Stomach (tissue), 9 donors: ENCODE data around the gene P3H3. TPM values are rescaled to one million over a fixed set of nuclear protein-coding genes. Genes with fewer than 3 reads are reported as not detected.

Source experiments
- DNase-seq, 2 donors: peaks; one replicate each; pipeline versions ENCODE4 v3.0.0 to v3.0.0-alpha.2; 2013 to 2019
- H3K27ac ChIP-seq, 5 donors: fragments of 200-600 bp in 4 of 5; sonication (generic) in 4 of 5; one replicate each; pipeline ENCODE4 v1.5.1; 2013 to 2019; ENCODE audit warnings: mild to moderate bottlenecking in 1 of 5, moderate library complexity in 1 of 5
- H3K27me3 ChIP-seq, 3 donors: fragments of 200-600 bp; sonication (generic); one replicate each; pipeline ENCODE4 v1.5.1; 2017 to 2019; ENCODE audit warnings: mixed run types in 1 of 3
- H3K36me3 ChIP-seq, 4 donors: fragments of 200-600 bp; sonication (generic); 1 replicate in 3 of 4; 2 replicates in 1 of 4; pipeline ENCODE4 v1.5.1; 2016 to 2019
- H3K4me1 ChIP-seq, 4 donors: fragments of 200-600 bp; sonication (generic); one replicate each; pipeline ENCODE4 v1.5.1; 2016 to 2019
- H3K4me3 ChIP-seq, 4 donors: fragments of 200-600 bp; sonication (generic) in 3 of 4; one replicate each; pipeline ENCODE4 v1.5.1; 2016 to 2019; ENCODE audit warnings: mild to moderate bottlenecking in 1 of 4
- H3K9me3 ChIP-seq, 4 donors: fragments of 200-600 bp; sonication (generic); one replicate each; pipeline ENCODE4 v1.5.1; 2016 to 2019
- EP300 ChIP-seq: sonication (generic); formaldehyde crosslinking; IDR thresholded peaks from one replicate; pipeline ENCODE4 v1.6.1; 2017; ENCODE audit warnings: antibody characterized with exemption
- POLR2A ChIP-seq, 4 donors: fragments of 450-650 bp; IDR thresholded peaks; one replicate each; pipeline ENCODE4 v1.6.1; 2016; ENCODE audit warnings: antibody characterized with exemption in 4 of 4, control low read depth in 2 of 4, mild to moderate bottlenecking in 1 of 4, moderate library complexity in 1 of 4
- POLR2AphosphoS5 ChIP-seq, 3 donors: sonication (generic); formaldehyde crosslinking; IDR thresholded peaks; one replicate each; pipeline ENCODE4 v1.6.1; 2016; ENCODE audit warnings: antibody characterized with exemption in 3 of 3
- WGBS, 5 donors: extraction: QIAGEN DNeasy Blood & Tissue Kit in 3 of 5; methylation state at CpG; one replicate each; pipeline versions ENCODE4 v1.1.5 to v1.1.7; 2013 to 2018; 5-methylcytosine and 5-hydroxymethylcytosine counted together
- intact Hi-C: fragments of 100-400 bp; cut with DNase I; formaldehyde crosslinking; loops from one replicate; pipeline ENCODE4 v1.15.1; 2023; ENCODE audit warnings: low total_unique reads
- polyA plus RNA-seq, 3 donors: library from polyadenylated mRNA; stranded (reverse); fragments of 200-250 nt; gene quantifications; one replicate each; pipeline ENCODE4 v1.2.3, GENCODE V29; 2013
- total RNA-seq, 5 donors: library from RNA; depleted of rRNA; stranded (reverse); fragments of >200 nt; gene quantifications; one replicate each; pipeline versions ENCODE4 v1.1.0 to v1.2.3, GENCODE V29; 2014 to 2016
- TF ChIP-seq, protein P1 (sequence below), 7 experiments: fragments of 450-650 bp in 4 of 7; fragments of 200-600 bp in 3 of 7; sonication (generic) in 3 of 7; IDR thresholded peaks; one replicate each; pipeline ENCODE4 v1.5.1; 2016 to 2019; ENCODE audit warnings: antibody characterized with exemption in 7 of 7, control low read depth in 2 of 7, mild to moderate bottlenecking in 1 of 7
- donor health status: healthy with polysubstance abuse.
- donor health status: Bipolar disorder and iron deficiency.
- donor health status: healthy.

Gene P3H3
- total and polyA plus RNA-seq, 8 donors, result 7.0 to 41.1 (median 15.6) TPM

DNA sequence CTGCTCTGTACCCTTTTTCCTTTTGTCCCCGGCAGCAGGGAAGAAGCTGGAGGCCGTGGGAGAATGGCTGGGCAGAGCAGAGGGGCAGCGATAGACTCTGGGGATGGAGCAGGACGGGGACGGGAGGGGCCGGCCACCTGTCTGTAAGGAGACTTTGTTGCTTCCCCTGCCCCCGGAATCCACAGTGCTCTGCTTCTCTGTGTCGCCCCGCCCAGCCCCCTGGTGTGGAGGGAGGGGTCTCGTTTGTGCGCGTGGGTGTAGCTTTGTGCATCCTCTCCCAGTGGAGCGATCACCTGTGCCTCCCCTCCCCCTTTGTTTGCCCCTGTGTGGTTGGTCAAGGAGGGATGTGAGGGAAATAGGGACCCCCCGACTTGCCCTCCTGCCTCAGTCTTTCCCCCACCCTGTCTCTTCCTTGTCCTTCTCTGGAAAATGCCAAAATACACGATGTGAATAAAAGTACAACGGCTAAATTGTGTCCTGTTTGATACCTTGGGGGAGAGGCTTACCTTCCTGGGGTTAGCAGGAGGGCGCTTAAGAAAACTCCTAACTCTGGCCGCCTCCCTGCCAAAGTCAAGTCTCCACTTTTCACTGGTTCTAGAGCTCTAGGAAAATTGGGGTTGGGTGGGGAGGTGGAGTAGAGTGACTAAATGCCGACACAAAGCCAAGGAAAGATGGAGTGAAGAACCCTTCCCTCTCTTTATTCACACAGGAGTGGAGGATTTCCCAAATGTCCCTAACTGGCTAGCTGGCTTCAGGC is 38.1 kb downstream of the P3H3 start:
- Histone ChIP-seq H3K9me3 (no peaks in the 10 kb centered on the region), H3K4me1 (peaks cover 21 to 48% (median 44%) of the 10 kb centered on the region in 4 donors), H3K4me3 (peak overlapping the region; percentile 81 to 100 (median 98)), H3K36me3 (peaks cover 48 to 74% (median 70%) of the 10 kb centered on the region in 4 donors), H3K27me3 (no peaks in the 10 kb centered on the region), H3K27ac (peak overlapping the region; percentile 84 to 99 (median 98))
- 74 to 78% (median 75%) methylated on average over 17 to 19 of the region's 19 CpGs for WGBS, 5 donors
- intact Hi-C loops, result no loop called here
- no peak for DNase-seq
- TF ChIP-seq EP300, result no peak
- TF ChIP-seq, protein P1, sequence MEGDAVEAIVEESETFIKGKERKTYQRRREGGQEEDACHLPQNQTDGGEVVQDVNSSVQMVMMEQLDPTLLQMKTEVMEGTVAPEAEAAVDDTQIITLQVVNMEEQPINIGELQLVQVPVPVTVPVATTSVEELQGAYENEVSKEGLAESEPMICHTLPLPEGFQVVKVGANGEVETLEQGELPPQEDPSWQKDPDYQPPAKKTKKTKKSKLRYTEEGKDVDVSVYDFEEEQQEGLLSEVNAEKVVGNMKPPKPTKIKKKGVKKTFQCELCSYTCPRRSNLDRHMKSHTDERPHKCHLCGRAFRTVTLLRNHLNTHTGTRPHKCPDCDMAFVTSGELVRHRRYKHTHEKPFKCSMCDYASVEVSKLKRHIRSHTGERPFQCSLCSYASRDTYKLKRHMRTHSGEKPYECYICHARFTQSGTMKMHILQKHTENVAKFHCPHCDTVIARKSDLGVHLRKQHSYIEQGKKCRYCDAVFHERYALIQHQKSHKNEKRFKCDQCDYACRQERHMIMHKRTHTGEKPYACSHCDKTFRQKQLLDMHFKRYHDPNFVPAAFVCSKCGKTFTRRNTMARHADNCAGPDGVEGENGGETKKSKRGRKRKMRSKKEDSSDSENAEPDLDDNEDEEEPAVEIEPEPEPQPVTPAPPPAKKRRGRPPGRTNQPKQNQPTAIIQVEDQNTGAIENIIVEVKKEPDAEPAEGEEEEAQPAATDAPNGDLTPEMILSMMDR (IDR thresholded peaks at IDR 0.05), result no peak
- no peak for TF ChIP-seq POLR2AphosphoS5 (IDR thresholded peaks at IDR 0.05)
- TF ChIP-seq POLR2A (IDR thresholded peaks at IDR 0.05), result no peak

DNA sequence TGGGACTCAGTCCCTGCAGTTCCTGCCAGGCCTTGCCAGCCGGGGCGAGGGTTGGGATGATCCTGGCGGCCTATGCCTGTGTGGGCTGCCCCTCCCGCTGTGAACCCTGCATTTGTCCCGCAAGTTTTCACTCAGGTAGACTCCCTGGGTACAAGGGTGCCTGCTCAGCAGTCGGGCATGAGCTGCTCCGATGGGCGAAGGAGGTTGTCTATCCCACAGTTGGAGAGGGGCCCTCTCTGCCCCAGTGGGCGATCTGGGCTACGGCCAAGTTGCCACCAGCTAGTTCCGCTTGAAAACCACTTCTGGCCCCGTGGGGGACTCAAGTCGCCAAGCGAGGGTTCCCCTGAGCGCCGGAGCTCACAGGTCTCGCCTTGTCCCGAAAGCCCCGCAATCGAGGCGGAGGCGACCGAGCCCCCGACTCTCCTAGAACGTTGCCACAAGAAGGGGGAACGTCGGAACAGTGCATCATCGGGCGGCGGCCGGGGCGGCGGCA is 38.8 kb downstream of the P3H3 start:
- TF ChIP-seq EP300, result no peak
- TF ChIP-seq, protein P1 (IDR thresholded peaks at IDR 0.05), result no peak
- no peak for TF ChIP-seq POLR2AphosphoS5 (IDR thresholded peaks at IDR 0.05)
- TF ChIP-seq POLR2A (IDR thresholded peaks at IDR 0.05), result no peak
- Histone ChIP-seq H3K4me1 (peaks cover 27 to 54% (median 51%) of the 10 kb centered on the region in 4 donors), H3K27me3 (no peaks in the 10 kb centered on the region), H3K36me3 (peaks cover 42 to 68% (median 66%) of the 10 kb centered on the region in 4 donors), H3K27ac (peak overlapping the region; percentile 84 to 99 (median 98)), H3K4me3 (peak overlapping the region; percentile 81 to 100 (median 98)), H3K9me3 (no peaks in the 10 kb centered on the region)
- intact Hi-C loops, result no loop called here
- 0 to 6% (median 2%) methylated on average over 5 to 33 of the region's 33 CpGs for WGBS, 5 donors
- DNase-seq, result peak in 1 of 2 donors; percentile 38

- TF ChIP-seq POLR2A (IDR thresholded peaks at IDR 0.05) (peak in 2 of 4 donors; percentile 39 to 95), POLR2AphosphoS5 (IDR thresholded peaks at IDR 0.05) (peak; percentile 77 to 100 (median 100)), EP300 (no peak)
- TF ChIP-seq, protein P1 (IDR thresholded peaks at IDR 0.05), result no peak
- H3K4me3 ChIP-seq, result peak within 1 kb of the TSS; percentile 81 to 100 (median 98)
- H3K27me3 ChIP-seq, result no peaks in the 10 kb centered on the region
- whole genome bisulfite sequencing, 5 donors, result 0 to 1% (median 0%) methylated on average over 31 to 86 of the region's 86 CpGs
- H3K36me3 ChIP-seq, result peaks cover 42 to 62% (median 60%) of the 10 kb centered on the region in 4 donors
- DNase-seq, result peak; percentile 87 to 96
- intact Hi-C loops, result no loop called here
- peak within 1 kb of the TSS; percentile 97 to 99 (median 98) for H3K27ac ChIP-seq
- H3K4me1 ChIP-seq, result peaks cover 30 to 61% (median 56%) of the 10 kb centered on the region in 4 donors
- no peaks in the 10 kb centered on the region for H3K9me3 ChIP-seq
Measured at GRCh38 chr12:6867413-6868210, 39.4 kb downstream of the P3H3 start, which contains the start of gene TPI1. Gene TPI1, plus strand, starts transcription at chr12:6867531. Its CDS starts 36 bp downstream, at chr12:6867567.
